Measurements from ENCODE around the gene C11orf91. TPM values are rescaled to one million over a fixed set of nuclear protein-coding genes. Genes with fewer than 3 reads are reported as not detected.

C11orf91 gene
- total and polyA plus RNA-seq, 2 of the 8 experiments (the other 6 are each of a cell fraction or from before 2014, with no cell fraction given), result not detected

DNA sequence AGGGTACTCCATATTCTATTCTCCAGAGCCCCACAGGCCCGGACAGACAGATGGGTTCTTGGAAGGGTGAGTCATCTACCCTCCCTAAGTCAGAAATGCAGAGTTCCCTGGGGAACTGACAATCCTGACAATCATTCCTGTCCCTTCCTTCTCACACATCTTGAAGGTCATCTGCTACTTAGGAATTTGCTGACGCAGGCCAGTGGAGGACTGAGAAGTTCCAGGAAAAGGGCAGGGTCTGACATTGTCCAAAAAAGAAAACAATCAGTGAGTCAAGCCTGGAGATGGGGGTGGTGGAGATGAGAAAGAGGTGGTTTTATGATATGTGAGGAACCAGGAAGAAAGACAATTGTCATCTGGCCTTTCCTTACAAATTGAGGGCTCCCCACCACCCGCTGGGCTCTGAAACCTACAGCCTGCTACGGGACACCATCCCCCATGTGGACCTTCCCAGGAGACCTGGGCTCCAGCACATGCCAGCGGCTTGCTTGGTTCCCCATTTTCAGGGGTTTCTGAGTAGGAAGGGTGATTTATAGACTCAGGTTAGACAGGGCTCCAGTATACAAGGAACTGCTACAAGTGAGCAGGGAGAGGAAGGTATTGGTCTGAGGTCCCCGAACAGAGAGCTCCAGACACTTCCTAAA, 22.7 kb upstream of the C11orf91 start:
- POLR2A ChIA-PET (ENCODE audit: partially characterized antibody), result interaction anchor here (1.1 kb wide), 1 partner anchor 19 kb away, joined by 4 read pairs; no protein-coding TSS in a partner anchor
- H3K9me3 ChIP-seq (ENCODE audit: insufficient read depth in 2 of 2, low read depth in 1 of 2, low read length in 1 of 2), result no peaks in the 10 kb centered on the region
- 88% methylated on average over 6 of the region's 6 CpGs; no CpG with 5 or more reads in 1 of the 2 experiments for WGBS, 2 experiments (ENCODE audit: extremely low coverage in 1 of 2, insufficient coverage in 1 of 2, insufficient read length in 1 of 2, insufficient replicate concordance in 2 of 2, low coverage in 1 of 2, low lambda C conversion rate in 2 of 2, missing lambda C conversion rate in 1 of 2)
- TF ChIP-seq CTBP2 (IDR thresholded peaks at IDR 0.05; ENCODE audit: borderline replicate concordance, insufficient read depth, insufficient read length, low read length) (no peak), RAD21 (IDR thresholded peaks at IDR 0.05 in 1 of 2, conservative IDR thresholded peaks at IDR 0.05 in 1 of 2; ENCODE audit: low read depth in 2 of 2, low read length in 2 of 2) (no peak), SP2 (IDR thresholded peaks at IDR 0.05; ENCODE audit: low read length) (no peak), CHD2 (IDR thresholded peaks at IDR 0.05; ENCODE audit: low read length) (no peak), JUND (IDR thresholded peaks at IDR 0.05; ENCODE audit: low read length) (no peak), RXRA (IDR thresholded peaks at IDR 0.05; ENCODE audit: insufficient read depth, low read depth, low read length) (no peak), EGR1 (IDR thresholded peaks at IDR 0.05; ENCODE audit: borderline replicate concordance, low read depth, low read length) (no peak), SP1 (IDR thresholded peaks at IDR 0.05; ENCODE audit: low read depth, low read length) (no peak), TBP (IDR thresholded peaks at IDR 0.05; ENCODE audit: low read depth, low read length) (no peak), FOSL1 (IDR thresholded peaks at IDR 0.05; ENCODE audit: insufficient read depth, low read depth, low read length) (no peak), KDM1A (IDR thresholded peaks at IDR 0.05; ENCODE audit: borderline replicate concordance, low read length) (no peak), ASH2L (IDR thresholded peaks at IDR 0.05; ENCODE audit: low read length) (no peak)
- TF ChIP-seq, protein P1, sequence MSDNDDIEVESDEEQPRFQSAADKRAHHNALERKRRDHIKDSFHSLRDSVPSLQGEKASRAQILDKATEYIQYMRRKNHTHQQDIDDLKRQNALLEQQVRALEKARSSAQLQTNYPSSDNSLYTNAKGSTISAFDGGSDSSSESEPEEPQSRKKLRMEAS (IDR thresholded peaks at IDR 0.05), result no peak

More for the DNA sequence above, 22.7 kb upstream of the C11orf91 start:
- peaks cover 0 to 19% of the 10 kb centered on the region in 2 experiments; a peak in 2 of 4 replicates for H3K79me2 ChIP-seq (ENCODE audit: control insufficient read depth in 1 of 2, insufficient read depth in 2 of 2, low read length in 2 of 2)
- H3K27ac ChIP-seq (ENCODE audit: low read depth, low read length), result no peak overlapping the region
- no peak overlapping the region for H2AFZ ChIP-seq (ENCODE audit: low read length)
- CTCF ChIA-PET (ENCODE audit: partially characterized antibody), result interaction anchor here (0.7 to 3.0 kb wide), 5 partner anchors 7 to 690 kb away, joined by 3 to 8 read pairs (median 3); no protein-coding TSS in a partner anchor
- DNase-seq (ENCODE audit: low read depth in 1 of 2, low spot score in 2 of 2) (no peak), FAIRE-seq (no peak)
- H4K5ac ChIP-seq (ENCODE audit: insufficient read length, low read depth, low read length), result no peak overlapping the region
- no peak overlapping the region for H2BK5ac ChIP-seq (ENCODE audit: low read depth, low read length)
- H2BK120ac ChIP-seq (replicated peaks; ENCODE audit: low read depth, low read length), result no peak overlapping the region
- H2AK5ac ChIP-seq (ENCODE audit: low read depth, low read length), result no peak overlapping the region; the same call in 1 of the 2 replicates
- no peak overlapping the region for H4K91ac ChIP-seq (replicated peaks; ENCODE audit: insufficient read length, low read length)
- H2BK12ac ChIP-seq (ENCODE audit: low read depth, low read length), result no peak overlapping the region
- H2BK20ac ChIP-seq (ENCODE audit: low read length), result no peak overlapping the region
- peaks cover 4 to 9% of the 10 kb centered on the region in 2 experiments for H4K20me1 ChIP-seq (replicated peaks in 1 of 2; ENCODE audit: control insufficient read depth in 1 of 2, insufficient read depth in 2 of 2, low read length in 2 of 2)
- H3K4me2 ChIP-seq (ENCODE audit: insufficient read depth in 1 of 2, low read depth in 2 of 2, low read length in 2 of 2), result no peak overlapping the region
- no peak overlapping the region for H2BK15ac ChIP-seq (ENCODE audit: low read length)
- H3K18ac ChIP-seq (ENCODE audit: extremely low read depth, low read length), result no peak overlapping the region
- no peak overlapping the region for H3K4ac ChIP-seq (replicated peaks; ENCODE audit: insufficient read length, low read depth, low read length)
- H3K36me3 ChIP-seq (ENCODE audit: control insufficient read depth in 2 of 4, insufficient read depth in 4 of 4, low read length in 3 of 4), result peaks cover 0 to 18% (median 10%) of the 10 kb centered on the region in 4 experiments; a peak in 5 of 8 replicates
- no peak overlapping the region for H3K4me3 ChIP-seq (ENCODE audit: extremely low read depth in 1 of 4, insufficient read depth in 2 of 4, low read depth in 3 of 4, low read length in 4 of 4)
- no peaks in the 10 kb centered on the region for H3K27me3 ChIP-seq (replicated peaks in 1 of 4; ENCODE audit: control insufficient read depth in 3 of 4, extremely low read depth in 1 of 4, insufficient read depth in 3 of 4, low read length in 3 of 4)
- H3K9ac ChIP-seq (replicated peaks in 1 of 4; ENCODE audit: extremely low read depth in 1 of 4, low read depth in 3 of 4, low read length in 3 of 4), result no peak overlapping the region
- no peaks in the 10 kb centered on the region for H3K23me2 ChIP-seq (ENCODE audit: low read depth, low read length)
- no peak overlapping the region for H3K56ac ChIP-seq (replicated peaks; ENCODE audit: insufficient read length, low read depth, low read length)
- H3K79me1 ChIP-seq (ENCODE audit: low read depth, low read length), result peaks cover 12% of the 10 kb centered on the region; the same call in 1 of the 2 replicates
- peaks cover 0 to 4% (median under 1%) of the 10 kb centered on the region in 4 experiments; a peak in 3 of 7 replicates for H3K4me1 ChIP-seq (replicated peaks in 1 of 4; ENCODE audit: control insufficient read depth in 3 of 4, insufficient read depth in 4 of 4, low read length in 3 of 4)
- H4K8ac ChIP-seq (ENCODE audit: extremely low read depth, insufficient read depth, low read length), result no peak overlapping the region
- no peak overlapping the region for H3K23ac ChIP-seq (ENCODE audit: insufficient read length)
- H3K14ac ChIP-seq (ENCODE audit: insufficient read length), result no peak overlapping the region

Data from H1 (cell line).